ENCODE measurements around the gene VHLL. TPM values are rescaled to one million over a fixed set of nuclear protein-coding genes. Genes with fewer than 3 reads are reported as not detected.

Gene VHLL
- total and polyA plus RNA-seq, 8 donors, result not detected

- Histone ChIP-seq H3K27me3 (no peaks in the 10 kb centered on the region), H3K4me3 (no peak overlapping the region), H3K9me3 (no peaks in the 10 kb centered on the region), H3K36me3 (peaks cover 82 to 100% (median 99%) of the 10 kb centered on the region in 4 donors), H3K27ac (no peak overlapping the region), H3K4me1 (no peaks in the 10 kb centered on the region)
- no peak for DNase-seq
- no peak for TF ChIP-seq EP300 (IDR thresholded peaks at IDR 0.05)
- TF ChIP-seq CTCF (IDR thresholded peaks at IDR 0.05), result no peak
- TF ChIP-seq POLR2AphosphoS5 (IDR thresholded peaks at IDR 0.05), result no peak
- no peak for TF ChIP-seq POLR2A (IDR thresholded peaks at IDR 0.05)
- intact Hi-C loops (cut with DNase I; ENCODE audit: low total_unique reads), result no loop called here
- WGBS, 5 donors, result 71 to 85% (median 73%) methylated on average over 4 of the region's 4 CpGs
Measured at GRCh38 chr1:156268336-156268735, 30.8 kb downstream of the VHLL start.

GRCh38 chr1:156266051-156266450 is 33.1 kb downstream of the VHLL start:
- Histone ChIP-seq H3K9me3 (no peaks in the 10 kb centered on the region), H3K4me1 (no peaks in the 10 kb centered on the region), H3K36me3 (peaks cover 83 to 100% (median 100%) of the 10 kb centered on the region in 4 donors), H3K27ac (no peak overlapping the region), H3K4me3 (no peak overlapping the region), H3K27me3 (no peaks in the 10 kb centered on the region)
- TF ChIP-seq EP300 (IDR thresholded peaks at IDR 0.05), result no peak
- TF ChIP-seq CTCF (IDR thresholded peaks at IDR 0.05), result no peak
- TF ChIP-seq POLR2AphosphoS5 (IDR thresholded peaks at IDR 0.05), result no peak
- TF ChIP-seq POLR2A (IDR thresholded peaks at IDR 0.05), result no peak
- no peak for DNase-seq
- WGBS, 5 donors, result 91 to 95% (median 92%) methylated on average over 13 of the region's 13 CpGs
- intact Hi-C loops (cut with DNase I; ENCODE audit: low total_unique reads), result no loop called here

GRCh38 chr1:156263288-156263655 is 35.8 kb downstream of the VHLL start:
- WGBS, 5 donors, result 82 to 92% (median 90%) methylated on average over 7 to 9 of the region's 9 CpGs
- no peaks in the 10 kb centered on the region for H3K27me3 ChIP-seq
- no peaks in the 10 kb centered on the region for H3K4me1 ChIP-seq
- DNase-seq, result no peak
- H3K36me3 ChIP-seq, result peaks cover 87 to 100% (median 100%) of the 10 kb centered on the region in 4 donors
- H3K9me3 ChIP-seq, result no peaks in the 10 kb centered on the region
- intact Hi-C loops (cut with DNase I; ENCODE audit: low total_unique reads), result no loop called here
- H3K27ac ChIP-seq, result no peak overlapping the region
- TF ChIP-seq POLR2A (IDR thresholded peaks at IDR 0.05) (no peak), CTCF (IDR thresholded peaks at IDR 0.05) (no peak), POLR2AphosphoS5 (IDR thresholded peaks at IDR 0.05) (no peak), EP300 (IDR thresholded peaks at IDR 0.05) (no peak)
- no peak overlapping the region for H3K4me3 ChIP-seq

- intact Hi-C loops (cut with DNase I; ENCODE audit: low total_unique reads), result no loop called here
Measured at GRCh38 chr1:156262461-156263287, 36.4 kb downstream of the VHLL start.

More at GRCh38 chr1:156262461-156263287, 36.4 kb downstream of the VHLL start:
- no peaks in the 10 kb centered on the region for H3K9me3 ChIP-seq
- H3K4me1 ChIP-seq, result no peaks in the 10 kb centered on the region
- no peak overlapping the region for H3K27ac ChIP-seq
- peaks cover 87 to 100% (median 100%) of the 10 kb centered on the region in 4 donors for H3K36me3 ChIP-seq
- H3K4me3 ChIP-seq, result no peak overlapping the region
- H3K27me3 ChIP-seq, result no peaks in the 10 kb centered on the region
- DNase-seq, result no peak
- TF ChIP-seq CTCF (IDR thresholded peaks at IDR 0.05) (no peak), EP300 (IDR thresholded peaks at IDR 0.05) (no peak), POLR2AphosphoS5 (IDR thresholded peaks at IDR 0.05) (no peak), POLR2A (IDR thresholded peaks at IDR 0.05) (no peak)
- 74 to 83% (median 82%) methylated on average over 9 of the region's 9 CpGs for WGBS, 5 donors

Measured in stomach (tissue), 9 donors.